Measurements from ENCODE around the gene SCNN1G. TPM values are rescaled to one million over a fixed set of nuclear protein-coding genes. Genes with fewer than 3 reads are reported as not detected.

The SCNN1G gene
- total RNA-seq, 1 donor from 2014 or later = not detected

DNA sequence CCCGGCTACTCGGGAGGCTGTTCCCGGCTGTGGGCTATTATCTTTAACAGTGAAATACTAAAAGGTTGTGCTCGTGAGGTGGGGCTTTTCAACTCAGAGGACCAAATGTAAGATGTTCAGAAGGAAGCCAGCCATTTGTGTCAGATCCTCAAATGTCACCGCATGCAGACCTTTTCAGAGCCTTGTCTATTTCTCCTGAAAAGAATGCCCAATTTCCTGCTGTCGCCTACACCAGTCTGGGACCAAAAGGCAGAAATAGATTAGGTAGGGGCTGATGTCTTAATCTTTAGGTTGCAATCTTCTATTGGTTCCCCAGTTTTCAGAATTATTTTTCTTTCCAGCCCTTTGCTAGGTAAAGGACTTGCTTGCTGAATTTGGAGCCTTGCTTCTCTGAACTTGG is 24.4 kb upstream of the SCNN1G start:
- Histone ChIP-seq H3F3A (ENCODE audit: low read depth) (no peaks in the 10 kb centered on the region), H3K79me2 (ENCODE audit: low read depth) (no peaks in the 10 kb centered on the region), H3K4me2 (no peak overlapping the region), H3K36me3 (no peaks in the 10 kb centered on the region), H3K27ac (no peak overlapping the region), H3K9me3 (ENCODE audit: low read depth) (no peaks in the 10 kb centered on the region), H4K20me1 (ENCODE audit: low read depth) (no peaks in the 10 kb centered on the region), H3K27me3 (no peaks in the 10 kb centered on the region), H2AFZ (replicated peaks) (no peak overlapping the region), H3K4me3 (no peak overlapping the region), H3K4me1 (no peaks in the 10 kb centered on the region), H3K9ac (no peak overlapping the region)
- Mint-ChIP-seq H3K27ac (no peak overlapping the region), H3K9me3 (no peaks in the 10 kb centered on the region), H3K27me3 (ENCODE audit: insufficient read depth, low read depth) (peaks cover 9% of the 10 kb centered on the region), H3K4me1 (no peaks in the 10 kb centered on the region), H3K36me3 (no peaks in the 10 kb centered on the region), H3K4me3 (no peak overlapping the region)
- TF ChIP-seq EZH2 (IDR thresholded peaks at IDR 0.05) (no peak), EZH2phosphoT487 (IDR thresholded peaks at IDR 0.05) (no peak)
- TF ChIP-seq, protein P1, sequence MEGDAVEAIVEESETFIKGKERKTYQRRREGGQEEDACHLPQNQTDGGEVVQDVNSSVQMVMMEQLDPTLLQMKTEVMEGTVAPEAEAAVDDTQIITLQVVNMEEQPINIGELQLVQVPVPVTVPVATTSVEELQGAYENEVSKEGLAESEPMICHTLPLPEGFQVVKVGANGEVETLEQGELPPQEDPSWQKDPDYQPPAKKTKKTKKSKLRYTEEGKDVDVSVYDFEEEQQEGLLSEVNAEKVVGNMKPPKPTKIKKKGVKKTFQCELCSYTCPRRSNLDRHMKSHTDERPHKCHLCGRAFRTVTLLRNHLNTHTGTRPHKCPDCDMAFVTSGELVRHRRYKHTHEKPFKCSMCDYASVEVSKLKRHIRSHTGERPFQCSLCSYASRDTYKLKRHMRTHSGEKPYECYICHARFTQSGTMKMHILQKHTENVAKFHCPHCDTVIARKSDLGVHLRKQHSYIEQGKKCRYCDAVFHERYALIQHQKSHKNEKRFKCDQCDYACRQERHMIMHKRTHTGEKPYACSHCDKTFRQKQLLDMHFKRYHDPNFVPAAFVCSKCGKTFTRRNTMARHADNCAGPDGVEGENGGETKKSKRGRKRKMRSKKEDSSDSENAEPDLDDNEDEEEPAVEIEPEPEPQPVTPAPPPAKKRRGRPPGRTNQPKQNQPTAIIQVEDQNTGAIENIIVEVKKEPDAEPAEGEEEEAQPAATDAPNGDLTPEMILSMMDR (IDR thresholded peaks at IDR 0.05) = no peak
- no peak for DNase-seq (ENCODE audit: low spot score)

DNA sequence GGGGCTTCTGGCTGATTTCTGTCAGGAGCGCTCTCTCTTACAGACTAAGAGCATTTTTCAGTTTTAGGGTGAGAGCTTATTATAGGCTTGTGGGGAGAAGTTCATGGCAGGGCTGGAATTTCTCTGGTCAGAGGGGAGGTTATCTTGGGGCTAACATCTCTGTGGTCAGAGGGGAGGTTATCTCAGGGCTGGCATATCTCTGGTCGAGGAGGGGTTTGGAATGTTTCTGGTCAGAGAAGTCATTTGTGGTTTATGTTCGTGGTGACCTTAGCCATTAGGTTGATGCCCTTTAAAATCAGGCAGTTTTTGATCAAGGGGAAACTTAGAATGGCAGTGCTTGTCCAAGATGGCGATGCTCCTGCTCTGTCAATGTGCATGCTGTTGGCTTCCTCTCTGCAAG is 22.5 kb upstream of the SCNN1G start:
- H3K4me1 Mint-ChIP-seq = no peaks in the 10 kb centered on the region
- H3K27me3 ChIP-seq = no peaks in the 10 kb centered on the region
- TF ChIP-seq, protein P1 (IDR thresholded peaks at IDR 0.05) = no peak
- TF ChIP-seq EZH2 (IDR thresholded peaks at IDR 0.05) (no peak), EZH2phosphoT487 (IDR thresholded peaks at IDR 0.05) (no peak)
- no peaks in the 10 kb centered on the region for H3K4me1 ChIP-seq
- H2AFZ ChIP-seq (replicated peaks) = no peak overlapping the region
- H3F3A ChIP-seq (ENCODE audit: low read depth) = no peaks in the 10 kb centered on the region
- H3K9me3 ChIP-seq (ENCODE audit: low read depth) = no peaks in the 10 kb centered on the region
- DNase-seq (ENCODE audit: low spot score) = no peak
- no peak overlapping the region for H3K27ac Mint-ChIP-seq
- H3K4me3 ChIP-seq = no peak overlapping the region
- no peaks in the 10 kb centered on the region for H3K79me2 ChIP-seq (ENCODE audit: low read depth)
- H3K36me3 Mint-ChIP-seq = no peaks in the 10 kb centered on the region
- no peak overlapping the region for H3K4me2 ChIP-seq
- H4K20me1 ChIP-seq (ENCODE audit: low read depth) = no peaks in the 10 kb centered on the region
- no peaks in the 10 kb centered on the region for H3K36me3 ChIP-seq
- H3K27ac ChIP-seq = no peak overlapping the region
- peaks cover 10% of the 10 kb centered on the region for H3K27me3 Mint-ChIP-seq (ENCODE audit: insufficient read depth, low read depth)
- no peak overlapping the region for H3K9ac ChIP-seq
- no peak overlapping the region for H3K4me3 Mint-ChIP-seq
- H3K9me3 Mint-ChIP-seq = no peaks in the 10 kb centered on the region

DNA sequence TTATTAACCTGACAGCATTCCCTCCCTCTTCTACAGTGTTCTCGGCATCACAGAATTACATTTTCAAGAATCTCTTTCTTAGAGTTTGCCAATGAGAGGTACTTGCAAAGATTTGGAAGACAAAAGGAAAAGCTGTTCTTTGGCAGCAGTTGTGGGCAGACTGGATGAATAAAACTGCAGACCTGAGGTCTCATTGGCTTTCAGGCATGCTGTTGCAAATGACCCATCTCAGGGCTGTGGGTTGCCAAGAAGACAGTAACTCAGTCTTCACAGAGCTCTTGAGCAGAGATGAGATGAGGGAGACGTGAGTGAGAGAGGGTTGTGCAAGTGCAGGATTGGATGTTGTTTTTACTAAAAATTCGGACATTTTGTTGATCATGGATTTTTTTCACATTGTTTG is 22.0 kb upstream of the SCNN1G start:
- H3K27ac ChIP-seq = no peak overlapping the region
- H3K27me3 ChIP-seq = no peaks in the 10 kb centered on the region
- no peaks in the 10 kb centered on the region for H4K20me1 ChIP-seq (ENCODE audit: low read depth)
- H3F3A ChIP-seq (ENCODE audit: low read depth) = no peaks in the 10 kb centered on the region
- H3K36me3 Mint-ChIP-seq = no peaks in the 10 kb centered on the region
- H3K9me3 Mint-ChIP-seq = peaks cover 4% of the 10 kb centered on the region
- no peaks in the 10 kb centered on the region for H3K36me3 ChIP-seq
- H3K4me1 Mint-ChIP-seq = no peaks in the 10 kb centered on the region
- H3K4me3 Mint-ChIP-seq = no peak overlapping the region
- H3K9me3 ChIP-seq (ENCODE audit: low read depth) = no peaks in the 10 kb centered on the region
- peaks cover 6% of the 10 kb centered on the region for H3K27me3 Mint-ChIP-seq (ENCODE audit: insufficient read depth, low read depth)
- H3K4me3 ChIP-seq = no peak overlapping the region
- H3K4me2 ChIP-seq = no peak overlapping the region
- no peak overlapping the region for H3K27ac Mint-ChIP-seq
- no peaks in the 10 kb centered on the region for H3K4me1 ChIP-seq
- no peak for DNase-seq (ENCODE audit: low spot score)
- TF ChIP-seq, protein P1 (IDR thresholded peaks at IDR 0.05) = no peak
- TF ChIP-seq EZH2 (IDR thresholded peaks at IDR 0.05) (no peak), EZH2phosphoT487 (IDR thresholded peaks at IDR 0.05) (no peak)
- no peaks in the 10 kb centered on the region for H3K79me2 ChIP-seq (ENCODE audit: low read depth)
- H2AFZ ChIP-seq (replicated peaks) = no peak overlapping the region
- H3K9ac ChIP-seq = no peak overlapping the region

Measured in neural progenitor cell (in vitro differentiated cells).